ENCODE data around the gene PIP4K2A. TPM values are rescaled to one million over a fixed set of nuclear protein-coding genes. Genes with fewer than 3 reads are reported as not detected.

PIP4K2A gene
- total and polyA plus RNA-seq, 10 donors: 30.1 to 168 (median 101) TPM

DNA sequence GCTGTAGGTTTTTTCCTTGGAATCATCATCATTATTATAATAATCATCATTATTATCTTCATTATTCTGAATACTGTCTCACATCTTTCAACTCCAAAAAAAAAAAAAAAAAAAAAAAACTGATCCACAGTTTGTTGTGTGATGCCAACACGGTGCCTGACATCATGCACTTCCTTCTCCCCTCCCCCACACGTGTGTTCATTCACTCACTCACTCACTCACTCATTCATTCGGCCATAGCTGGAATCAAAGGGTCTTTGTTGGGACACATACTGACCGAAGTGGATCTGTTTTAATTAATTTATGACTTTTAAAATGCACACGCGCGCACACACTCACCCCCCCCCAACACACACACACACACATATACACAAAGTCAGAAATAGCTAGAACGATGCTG is 177.8 kb downstream of the PIP4K2A start:
- H3K36me3 ChIP-seq: peaks cover 0 to 84% (median 60%) of the 10 kb centered on the region in 6 donors
- no peaks in the 10 kb centered on the region for H3K9me3 ChIP-seq
- TF ChIP-seq POLR2AphosphoS5 (IDR thresholded peaks at IDR 0.05): no peak
- no peak for TF ChIP-seq POLR2A (IDR thresholded peaks at IDR 0.05)
- TF ChIP-seq CTCF (IDR thresholded peaks at IDR 0.05 in 8 of 11, conservative IDR thresholded peaks at IDR 0.05 in 3 of 11): no peak
- H3K4me3 ChIP-seq: no peak overlapping the region
- intact Hi-C loops (cut with DNase I; ENCODE audit: low total_unique reads): no loop called here
- H3K27ac ChIP-seq: no peak overlapping the region
- no peaks in the 10 kb centered on the region for H3K27me3 ChIP-seq (replicated peaks in 1 of 7)
- DNase-seq: no peak
- 91 to 95% (median 92%) methylated on average over 8 of the region's 8 CpGs for WGBS, 5 donors
- no peaks in the 10 kb centered on the region for H3K4me1 ChIP-seq

DNA sequence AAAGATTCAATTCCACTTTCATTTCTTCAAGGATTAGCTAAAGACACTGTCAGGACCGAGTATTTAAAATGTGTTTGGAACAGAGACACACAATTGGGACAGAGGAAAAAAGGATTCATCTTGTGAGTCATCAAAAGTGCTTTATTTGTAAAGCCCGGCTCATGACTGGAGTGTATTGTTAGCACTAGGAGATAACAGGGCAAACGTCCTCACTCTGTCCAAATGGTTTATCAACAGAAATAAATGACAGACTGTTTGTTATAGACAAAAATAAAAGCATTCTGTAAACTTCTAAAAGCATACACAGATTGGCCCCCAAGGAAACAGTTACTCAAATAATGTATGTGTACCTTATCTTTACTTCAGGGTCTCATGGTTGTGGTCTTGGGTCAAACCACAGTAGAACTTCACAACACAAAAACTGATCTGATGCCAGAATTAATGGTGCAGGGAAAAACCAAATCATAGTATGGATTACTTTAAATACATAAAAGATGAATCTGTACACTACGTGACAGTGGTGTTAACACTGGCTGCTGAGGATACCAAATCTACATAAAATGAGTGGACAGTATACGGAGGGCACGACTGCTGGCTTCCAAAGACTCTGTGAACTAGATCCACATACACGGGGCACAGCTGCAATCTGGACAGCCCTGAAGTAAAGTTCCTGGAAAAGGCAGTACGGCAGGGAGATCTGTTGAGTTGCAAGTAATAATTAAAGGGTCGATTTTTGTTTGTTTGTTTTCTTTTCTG is 179.4 kb downstream of the PIP4K2A start:
- WGBS, 5 donors: 85 to 91% (median 91%) methylated on average over 9 of the region's 9 CpGs
- no peak for TF ChIP-seq CTCF (IDR thresholded peaks at IDR 0.05 in 8 of 11, conservative IDR thresholded peaks at IDR 0.05 in 3 of 11)
- intact Hi-C loops (cut with DNase I; ENCODE audit: low total_unique reads): no loop called here

GRCh38 chr10:22531441-22531840 is 182.9 kb downstream of the PIP4K2A start:
- WGBS, 5 donors: 81 to 100% (median 87%) methylated on average over 2 of the region's 2 CpGs
- Histone ChIP-seq H3K27me3 (replicated peaks in 1 of 7) (no peaks in the 10 kb centered on the region), H3K4me1 (no peaks in the 10 kb centered on the region), H3K9me3 (peaks cover 0 to 47% (median 30%) of the 10 kb centered on the region in 8 donors), H3K4me3 (no peak overlapping the region), H3K27ac (no peak overlapping the region), H3K36me3 (peaks cover 0 to 33% (median 9%) of the 10 kb centered on the region in 6 donors)
- no peak for DNase-seq
- TF ChIP-seq CTCF (IDR thresholded peaks at IDR 0.05 in 8 of 11, conservative IDR thresholded peaks at IDR 0.05 in 3 of 11) (no peak), POLR2AphosphoS5 (IDR thresholded peaks at IDR 0.05) (no peak), POLR2A (IDR thresholded peaks at IDR 0.05) (no peak)
- intact Hi-C loops (cut with DNase I; ENCODE audit: low total_unique reads): no loop called here

More for the DNA sequence above, 179.4 kb downstream of the PIP4K2A start:
- H3K27ac ChIP-seq: no peak overlapping the region
- DNase-seq: no peak
- H3K9me3 ChIP-seq: peaks cover 0 to 12% (median 8%) of the 10 kb centered on the region in 8 donors
- H3K36me3 ChIP-seq: peaks cover 0 to 69% (median 44%) of the 10 kb centered on the region in 6 donors
- no peaks in the 10 kb centered on the region for H3K27me3 ChIP-seq (replicated peaks in 1 of 7)
- no peak overlapping the region for H3K4me3 ChIP-seq
- no peaks in the 10 kb centered on the region for H3K4me1 ChIP-seq

GRCh38 chr10:22531008-22531407 is 183.4 kb downstream of the PIP4K2A start:
- intact Hi-C loops (cut with DNase I; ENCODE audit: low total_unique reads): no loop called here
- no peak overlapping the region for H3K27ac ChIP-seq
- 87 to 100% (median 93%) methylated on average over 3 of the region's 3 CpGs for WGBS, 5 donors
- H3K36me3 ChIP-seq: peaks cover 0 to 28% (median 6%) of the 10 kb centered on the region in 6 donors
- no peaks in the 10 kb centered on the region for H3K27me3 ChIP-seq (replicated peaks in 1 of 7)
- DNase-seq: no peak
- H3K9me3 ChIP-seq: peaks cover 0 to 52% (median 34%) of the 10 kb centered on the region in 8 donors
- no peaks in the 10 kb centered on the region for H3K4me1 ChIP-seq
- no peak overlapping the region for H3K4me3 ChIP-seq
- no peak for TF ChIP-seq POLR2A (IDR thresholded peaks at IDR 0.05)

Data from spleen (tissue), 11 donors.